Mesodermal cell (in vitro differentiated cells): ENCODE data around the gene PDE4A.
A peak's percentile ranks its signal among the peaks of the same experiment; 100 is the strongest.

ENCODE experiments used
- H3K27ac ChIP-seq: 2 replicates; pipeline ENCODE4 v1.7.0; 2013; ENCODE audit warnings: mild to moderate bottlenecking, low read depth, low read length, moderate library complexity; ENCODE audit not compliant: severe bottlenecking
- H3K36me3 ChIP-seq: 2 replicates; pipeline ENCODE4 v1.7.1; 2013; ENCODE audit warnings: mild to moderate bottlenecking, low read length, moderate library complexity; ENCODE audit not compliant: control insufficient read depth, insufficient read depth
- H3K4me1 ChIP-seq: one replicate; pipeline ENCODE4 v1.7.1; 2013; ENCODE audit warnings: mild to moderate bottlenecking, low read length; ENCODE audit not compliant: insufficient read depth, control insufficient read depth, poor library complexity, severe bottlenecking
- H3K4me3 ChIP-seq: 2 replicates; pipeline ENCODE4 v1.7.0; 2013; ENCODE audit warnings: low read length, control low read depth, mild to moderate bottlenecking; ENCODE audit not compliant: insufficient read depth, poor library complexity, severe bottlenecking; ENCODE audit errors: extremely low read depth
- H3K9me3 ChIP-seq: 2 replicates; pipeline ENCODE4 v1.7.1; 2013; ENCODE audit warnings: mild to moderate bottlenecking, low read length, moderate library complexity; ENCODE audit not compliant: control insufficient read depth
- WGBS, 2 experiments: methylation state at CpG; one replicate each; pipeline ENCODE4 v1.1.5; 2013; ENCODE audit warnings: missing lambda C conversion rate in 2 of 2; ENCODE audit not compliant: insufficient coverage in 2 of 2; 5-methylcytosine and 5-hydroxymethylcytosine counted together

PDE4A gene

DNA sequence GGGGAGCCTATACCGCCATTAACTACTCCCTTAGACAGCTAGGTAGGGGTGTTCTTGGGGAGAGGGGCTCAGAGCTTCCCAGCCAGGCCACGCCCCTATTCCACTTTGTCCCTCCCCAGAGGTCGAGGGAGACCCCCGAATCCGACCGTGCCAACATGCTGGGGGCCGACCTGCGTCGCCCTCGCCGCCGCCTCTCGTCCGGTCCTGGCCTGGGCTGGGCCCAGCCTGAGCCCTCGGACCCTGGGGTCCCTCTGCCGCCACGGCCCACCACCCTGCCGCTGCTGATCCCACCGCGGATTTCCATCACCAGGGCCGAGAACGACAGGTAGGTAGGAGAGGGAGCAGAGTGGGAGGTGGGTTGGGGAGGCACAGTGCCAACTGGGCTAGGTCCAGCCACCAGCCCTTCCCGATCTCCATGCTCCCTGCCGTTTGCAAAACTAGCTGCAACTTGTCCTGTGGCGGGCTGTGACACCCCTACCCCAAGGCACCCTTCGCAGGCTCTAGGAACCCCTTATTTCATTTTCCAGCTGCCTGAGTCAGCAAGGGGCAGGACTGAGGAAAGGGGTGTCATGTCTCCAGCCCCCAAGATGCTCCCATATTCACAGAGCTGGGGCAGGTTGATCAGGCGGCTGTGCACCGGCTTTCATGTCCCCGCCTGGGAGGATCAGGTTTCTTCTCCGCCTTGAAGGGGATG lies 2.6 kb upstream of the PDE4A start:
- 6 to 23% methylated on average over 10 to 19 of the region's 30 CpGs for WGBS, 2 experiments
- H3K27ac ChIP-seq = peak overlapping the region; percentile 49
- H3K9me3 ChIP-seq = no peaks in the 10 kb centered on the region
- H3K4me1 ChIP-seq = peaks cover 16% of the 10 kb centered on the region
- no peaks in the 10 kb centered on the region for H3K36me3 ChIP-seq
- H3K4me3 ChIP-seq = peak overlapping the region; percentile 54

DNA sequence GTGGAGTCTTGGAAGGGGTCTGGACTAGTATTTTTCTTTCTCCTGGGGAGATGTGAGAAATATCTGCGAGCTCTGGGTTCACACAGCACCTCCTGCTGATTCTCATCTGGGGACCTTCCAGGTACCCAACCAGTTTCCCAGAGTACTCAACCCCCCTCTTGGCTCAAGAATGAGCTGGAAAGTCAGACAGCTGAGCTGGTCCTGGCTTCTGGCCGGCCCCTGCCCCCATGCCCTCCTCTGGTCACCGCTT lies 2.2 kb upstream of the PDE4A start:
- Histone ChIP-seq H3K36me3 (no peaks in the 10 kb centered on the region), H3K27ac (peak overlapping the region; percentile 49), H3K4me3 (peak overlapping the region; percentile 54), H3K9me3 (no peaks in the 10 kb centered on the region), H3K4me1 (peaks cover 16% of the 10 kb centered on the region)
- 0% methylated on average over 2 of the region's 3 CpGs; no CpG with 5 or more reads in 1 of the 2 experiments for WGBS, 2 experiments

DNA sequence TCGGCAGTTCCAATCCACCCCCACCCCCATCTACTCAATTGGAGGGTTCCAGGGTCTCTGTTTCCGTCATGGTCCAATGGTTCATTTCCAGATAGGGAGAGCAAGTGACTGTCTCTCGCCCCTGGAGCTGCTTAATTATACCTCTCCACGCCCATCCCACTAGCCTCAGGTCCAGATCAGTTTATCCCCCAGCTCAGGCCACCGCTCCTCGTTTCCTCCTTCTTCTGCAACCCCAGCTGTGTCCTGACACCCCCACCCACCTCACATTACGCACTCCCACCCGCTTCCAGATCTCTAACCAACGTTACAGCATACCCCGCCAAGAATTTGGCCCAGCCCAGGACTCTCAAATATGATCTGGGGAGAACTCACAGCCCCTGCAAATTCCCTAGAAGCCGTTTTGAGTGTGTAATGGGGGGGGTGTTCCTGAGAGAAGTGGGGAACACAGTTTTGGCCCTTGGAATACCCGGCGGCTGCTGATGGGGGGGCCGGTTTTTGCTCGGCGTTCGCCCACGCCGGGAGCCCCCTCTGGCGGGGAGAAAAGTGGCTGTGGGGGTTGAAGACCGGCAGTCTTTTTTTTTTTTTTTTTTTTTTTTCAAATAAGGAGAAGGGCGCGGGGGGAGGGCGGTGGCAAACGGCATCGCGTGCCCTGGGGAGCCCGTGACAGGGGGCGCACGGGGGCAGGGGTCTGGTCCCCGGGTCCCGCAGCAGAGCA lies 1.7 kb upstream of the PDE4A start:
- 0 to 2% methylated on average over 5 to 16 of the region's 32 CpGs for WGBS, 2 experiments
- peak overlapping the region; percentile 54 for H3K4me3 ChIP-seq
- H3K4me1 ChIP-seq = peaks cover 17% of the 10 kb centered on the region
- H3K36me3 ChIP-seq = no peaks in the 10 kb centered on the region
- no peak overlapping the region for H3K27ac ChIP-seq
- no peaks in the 10 kb centered on the region for H3K9me3 ChIP-seq

DNA sequence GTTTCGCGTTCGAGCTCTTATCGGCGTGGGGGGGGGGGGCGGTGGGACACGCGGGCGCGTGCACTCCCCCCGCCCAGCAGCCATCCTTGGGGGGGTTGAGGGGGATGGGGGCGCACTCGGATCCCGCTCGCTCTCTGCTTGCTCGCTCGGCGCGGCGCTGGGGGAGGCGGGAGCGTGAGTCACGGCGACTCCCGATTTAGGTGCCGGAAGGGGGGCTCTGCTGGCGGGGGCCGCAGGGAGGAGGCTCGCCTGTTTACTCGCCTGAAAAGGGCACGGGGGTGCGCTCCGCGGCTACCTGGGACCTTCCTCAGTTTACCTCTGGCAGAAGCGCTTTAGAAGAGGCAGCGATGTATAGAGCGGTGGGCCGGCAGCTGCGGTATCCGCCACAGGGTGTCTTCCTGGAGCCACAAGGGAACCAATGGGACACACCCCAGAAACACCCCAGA lies 1.1 kb upstream of the PDE4A start:
- peaks cover 23% of the 10 kb centered on the region for H3K4me1 ChIP-seq
- 0% methylated on average over 27 of the region's 40 CpGs; no CpG with 5 or more reads in 1 of the 2 experiments for WGBS, 2 experiments
- no peak overlapping the region for H3K27ac ChIP-seq
- no peaks in the 10 kb centered on the region for H3K9me3 ChIP-seq
- peak overlapping the region; percentile 54 for H3K4me3 ChIP-seq
- H3K36me3 ChIP-seq = no peaks in the 10 kb centered on the region

DNA sequence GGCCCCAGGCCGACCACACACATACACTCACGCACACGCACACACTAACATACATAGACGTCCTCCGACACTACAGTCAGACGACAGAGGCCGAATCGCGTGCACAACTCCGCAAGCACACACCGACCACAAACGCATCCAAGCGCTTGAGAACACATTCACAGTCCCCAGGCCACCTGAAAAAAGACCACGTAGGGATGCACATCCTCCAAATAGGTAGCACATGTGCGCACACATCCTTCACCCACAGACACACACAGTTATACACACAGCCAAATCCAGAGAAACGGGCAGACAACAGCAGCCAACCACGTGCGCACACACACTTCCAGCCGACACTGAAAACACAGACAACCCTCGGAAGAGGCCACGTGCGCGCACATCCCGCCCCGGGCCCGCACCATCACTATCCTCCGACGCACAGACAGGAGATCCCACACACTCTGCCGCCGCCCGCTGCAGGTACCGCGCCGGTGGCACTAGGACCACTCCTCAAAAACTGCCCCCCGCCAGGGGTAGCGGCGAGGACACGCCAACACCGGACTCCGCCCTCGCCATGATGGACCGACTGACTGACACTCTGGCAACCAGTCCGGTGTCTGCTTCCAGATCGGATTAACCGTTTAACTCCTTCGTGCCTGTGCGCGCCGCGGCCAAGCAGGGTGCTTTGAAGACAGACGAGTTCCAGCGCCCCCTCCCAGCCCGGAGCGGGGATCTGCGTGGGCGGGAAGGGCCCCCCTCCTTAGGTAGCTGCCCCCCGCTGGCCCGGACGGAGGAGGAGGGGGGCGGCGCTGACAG lies 493 bp upstream of the PDE4A start:
- Histone ChIP-seq H3K4me1 (peaks cover 23% of the 10 kb centered on the region), H3K9me3 (no peaks in the 10 kb centered on the region), H3K4me3 (peak overlapping the region; percentile 54), H3K36me3 (no peaks in the 10 kb centered on the region), H3K27ac (no peak overlapping the region)
- WGBS, 2 experiments = 0% methylated on average over 50 of the region's 61 CpGs

DNA sequence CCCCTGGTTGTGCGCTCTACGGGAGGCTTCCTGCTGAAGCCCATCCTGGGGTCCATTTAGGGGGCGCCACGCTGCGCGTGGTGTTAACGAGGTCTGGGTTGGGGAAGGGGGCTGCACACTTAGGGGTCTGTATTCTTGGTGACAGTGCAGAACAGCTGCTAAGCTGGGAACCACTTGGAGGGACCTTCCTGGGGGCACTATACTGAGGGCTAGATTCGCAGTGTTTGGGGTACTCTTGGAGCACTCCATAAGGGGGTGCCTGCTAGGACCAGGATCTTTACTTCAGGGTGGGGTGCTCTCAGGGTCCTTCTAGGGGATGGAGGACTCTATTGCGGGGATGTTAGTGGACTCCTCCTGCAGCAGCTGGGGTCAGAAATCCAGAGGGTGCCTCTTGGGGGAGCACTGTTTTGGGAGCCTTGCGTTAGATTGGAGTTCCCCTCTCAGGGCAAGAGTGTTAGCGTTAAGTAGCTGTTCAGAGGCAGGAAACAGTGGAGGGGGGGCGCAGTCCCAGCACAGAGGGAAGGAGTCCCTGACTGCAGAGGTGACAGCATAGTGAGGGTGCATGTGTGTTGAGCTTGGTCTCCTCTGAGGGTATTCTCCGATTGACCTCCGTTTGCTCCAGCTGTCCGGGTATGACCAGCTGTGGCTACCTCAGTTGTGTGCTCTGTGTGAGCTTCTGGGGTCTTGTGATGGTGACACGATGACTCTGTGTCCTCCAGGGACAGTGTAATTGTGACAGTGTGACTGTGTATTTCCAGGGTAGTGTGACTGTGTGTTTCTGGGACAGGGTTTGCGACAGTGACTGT lies 1.1 kb downstream of the PDE4A start:
- H3K9me3 ChIP-seq = no peaks in the 10 kb centered on the region
- H3K4me1 ChIP-seq = peaks cover 23% of the 10 kb centered on the region
- no peaks in the 10 kb centered on the region for H3K36me3 ChIP-seq
- 31 to 36% methylated on average over 6 to 16 of the region's 17 CpGs for WGBS, 2 experiments
- no peak overlapping the region for H3K27ac ChIP-seq
- H3K4me3 ChIP-seq = peak overlapping the region; percentile 54

DNA sequence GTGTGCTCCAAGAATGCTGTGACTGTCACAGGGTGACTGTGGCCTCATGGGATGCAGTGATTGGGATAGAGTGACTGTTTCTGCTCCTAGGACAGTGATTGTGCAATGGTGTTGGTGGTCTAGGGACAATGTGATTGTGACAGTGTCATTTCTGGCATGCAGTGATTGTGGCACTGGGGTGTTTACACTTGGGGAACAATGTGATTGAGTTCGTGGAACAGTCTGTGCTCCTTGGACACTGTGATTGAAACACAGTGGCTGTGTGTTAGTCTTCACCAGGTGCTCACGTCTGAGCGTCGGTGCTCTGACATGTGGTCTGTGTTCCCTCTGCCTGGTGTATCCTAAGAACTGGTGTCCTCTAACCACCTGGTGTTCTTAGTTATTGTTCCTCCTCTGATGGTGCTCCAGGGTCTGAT lies 1.7 kb downstream of the PDE4A start:
- peaks cover 23% of the 10 kb centered on the region for H3K4me1 ChIP-seq
- no peak overlapping the region for H3K27ac ChIP-seq
- H3K9me3 ChIP-seq = no peaks in the 10 kb centered on the region
- no peaks in the 10 kb centered on the region for H3K36me3 ChIP-seq
- 70 to 74% methylated on average over 4 of the region's 4 CpGs for WGBS, 2 experiments
- no peak overlapping the region for H3K4me3 ChIP-seq

DNA sequence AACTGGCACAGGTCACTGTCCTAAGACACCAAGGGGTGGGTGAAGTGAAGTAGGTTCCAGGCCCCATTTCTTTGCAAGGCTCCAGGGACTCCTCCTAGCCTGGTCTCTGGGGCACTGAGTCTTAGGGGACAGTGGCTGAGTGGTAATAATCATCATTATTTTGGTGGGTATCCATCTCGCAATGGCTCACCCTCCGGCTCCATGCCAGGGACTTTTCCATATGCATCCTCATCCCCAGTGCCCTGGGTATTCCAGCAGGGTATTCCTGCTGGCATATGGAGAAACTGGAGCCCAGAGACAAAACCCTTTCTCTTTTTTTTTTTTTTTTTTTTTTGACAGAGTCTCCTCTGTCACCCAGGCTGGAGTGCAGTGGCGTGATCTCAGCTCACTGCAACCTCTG lies 2.5 kb downstream of the PDE4A start:
- Histone ChIP-seq H3K27ac (no peak overlapping the region), H3K36me3 (no peaks in the 10 kb centered on the region), H3K4me1 (peaks cover 16% of the 10 kb centered on the region), H3K9me3 (no peaks in the 10 kb centered on the region), H3K4me3 (no peak overlapping the region)
- WGBS, 2 experiments = 90 to 92% methylated on average over 2 of the region's 3 CpGs

DNA sequence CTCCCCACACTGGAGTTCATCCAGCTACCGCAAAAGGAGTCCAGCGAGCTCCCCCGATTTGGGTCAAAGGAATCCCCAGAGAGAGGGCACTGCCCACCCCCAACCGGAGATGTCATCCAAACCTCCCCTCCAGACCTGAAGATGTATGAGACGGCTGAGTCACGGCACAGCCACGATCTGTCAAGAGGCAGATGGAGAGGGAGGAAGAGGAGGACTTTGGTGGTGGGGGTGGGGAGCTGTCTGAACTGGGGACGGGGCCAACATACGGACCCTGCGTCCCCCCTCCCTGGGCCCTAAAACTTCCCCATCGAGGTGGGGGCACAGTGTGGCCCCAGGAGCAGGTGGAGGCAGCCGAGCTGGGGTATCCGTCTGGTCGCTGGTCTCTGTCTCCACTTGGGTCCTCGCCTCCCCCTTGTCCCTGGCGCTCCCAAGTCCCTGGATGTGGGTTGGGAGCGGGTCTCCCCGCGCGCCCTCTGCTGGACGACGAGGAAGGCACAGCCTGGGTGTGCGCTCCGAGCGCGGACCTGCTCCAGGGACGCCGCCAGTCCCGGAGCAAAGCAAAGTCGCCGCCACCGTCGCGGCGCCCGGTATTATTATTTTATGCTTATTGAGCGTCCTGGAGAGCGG lies 3.8 kb downstream of the PDE4A start:
- Histone ChIP-seq H3K4me3 (peak overlapping the region; percentile 31), H3K4me1 (peaks cover 12% of the 10 kb centered on the region), H3K9me3 (no peaks in the 10 kb centered on the region), H3K27ac (no peak overlapping the region), H3K36me3 (no peaks in the 10 kb centered on the region)
- WGBS, 2 experiments = 3 to 11% methylated on average over 16 to 30 of the region's 38 CpGs

DNA sequence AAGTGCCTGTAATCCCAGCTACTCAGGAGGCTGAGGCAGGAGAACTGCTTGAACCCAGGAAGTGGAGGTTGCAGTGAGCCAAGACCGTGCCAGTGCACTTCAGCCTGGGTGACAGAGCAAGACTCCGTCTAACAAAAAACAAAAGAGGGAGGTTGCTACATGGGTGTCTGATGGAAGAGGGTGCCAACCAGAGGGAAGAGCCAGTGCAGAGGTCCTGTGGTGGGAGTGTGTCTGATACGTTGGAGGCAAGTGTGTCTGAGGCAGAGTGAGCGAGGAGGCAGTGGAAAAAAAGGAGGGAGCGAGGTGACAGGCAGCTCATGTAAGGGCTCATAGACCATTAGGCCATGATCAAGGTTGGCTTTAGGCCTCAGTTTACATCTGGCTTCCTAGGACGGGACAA lies 6.8 kb downstream of the PDE4A start:
- no peak overlapping the region for H3K27ac ChIP-seq
- no peaks in the 10 kb centered on the region for H3K9me3 ChIP-seq
- peaks cover 12% of the 10 kb centered on the region for H3K4me1 ChIP-seq
- 83 to 97% methylated on average over 6 of the region's 6 CpGs for WGBS, 2 experiments
- H3K4me3 ChIP-seq = no peak overlapping the region
- H3K36me3 ChIP-seq = no peaks in the 10 kb centered on the region
